Gastrocnemius medialis (tissue), 4 donors: Measurements from ENCODE around the gene TXNRD1.

Experiments
- POLR2A ChIP-seq, 2 donors: fragments of 450-650 bp; IDR thresholded peaks; one replicate each; pipeline ENCODE4 v1.6.1; 2017; ENCODE audit warnings: antibody characterized with exemption in 2 of 2, mild to moderate bottlenecking in 2 of 2, moderate library complexity in 2 of 2
- TF ChIP-seq, protein P1 (sequence below), 5 experiments: fragments of 450-650 bp in 3 of 5; fragments of 200-600 bp in 2 of 5; sonication (generic) in 2 of 5; IDR thresholded peaks in 4 of 5; conservative IDR thresholded peaks in 1 of 5; 1 replicate in 4 of 5; 2 replicates in 1 of 5; pipeline ENCODE4 v1.5.1; 2016 to 2019; ENCODE audit warnings: antibody characterized with exemption in 5 of 5, mild to moderate bottlenecking in 3 of 5, moderate library complexity in 3 of 5

DNA sequence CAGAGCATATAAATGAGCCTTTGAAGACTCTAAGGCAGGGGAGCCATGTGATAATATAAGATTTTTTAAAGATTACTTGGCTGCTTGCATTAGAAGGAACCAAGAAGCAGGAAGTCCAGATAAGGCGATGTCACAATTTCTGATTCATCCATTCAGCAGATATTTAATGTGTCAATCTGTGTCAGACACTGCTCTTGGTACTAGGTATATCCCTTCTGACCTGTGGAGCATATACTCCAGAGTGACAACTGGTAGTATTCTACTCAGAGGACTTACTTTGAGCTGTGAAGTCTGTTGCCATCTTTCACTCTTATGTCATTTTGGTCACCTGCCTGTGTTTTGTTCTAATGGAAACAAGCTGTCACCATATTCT, 98.6 kb downstream of the TXNRD1 start:
- no peak for TF ChIP-seq POLR2A (IDR thresholded peaks at IDR 0.05)
- TF ChIP-seq, protein P1, sequence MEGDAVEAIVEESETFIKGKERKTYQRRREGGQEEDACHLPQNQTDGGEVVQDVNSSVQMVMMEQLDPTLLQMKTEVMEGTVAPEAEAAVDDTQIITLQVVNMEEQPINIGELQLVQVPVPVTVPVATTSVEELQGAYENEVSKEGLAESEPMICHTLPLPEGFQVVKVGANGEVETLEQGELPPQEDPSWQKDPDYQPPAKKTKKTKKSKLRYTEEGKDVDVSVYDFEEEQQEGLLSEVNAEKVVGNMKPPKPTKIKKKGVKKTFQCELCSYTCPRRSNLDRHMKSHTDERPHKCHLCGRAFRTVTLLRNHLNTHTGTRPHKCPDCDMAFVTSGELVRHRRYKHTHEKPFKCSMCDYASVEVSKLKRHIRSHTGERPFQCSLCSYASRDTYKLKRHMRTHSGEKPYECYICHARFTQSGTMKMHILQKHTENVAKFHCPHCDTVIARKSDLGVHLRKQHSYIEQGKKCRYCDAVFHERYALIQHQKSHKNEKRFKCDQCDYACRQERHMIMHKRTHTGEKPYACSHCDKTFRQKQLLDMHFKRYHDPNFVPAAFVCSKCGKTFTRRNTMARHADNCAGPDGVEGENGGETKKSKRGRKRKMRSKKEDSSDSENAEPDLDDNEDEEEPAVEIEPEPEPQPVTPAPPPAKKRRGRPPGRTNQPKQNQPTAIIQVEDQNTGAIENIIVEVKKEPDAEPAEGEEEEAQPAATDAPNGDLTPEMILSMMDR (IDR thresholded peaks at IDR 0.05 in 4 of 5, conservative IDR thresholded peaks at IDR 0.05 in 1 of 5): no peak
